ENCODE results near the gene SIK2. TPM values are rescaled to one million over a fixed set of nuclear protein-coding genes. Genes with fewer than 3 reads are reported as not detected.

Gene SIK2
- 16.0 and 23.8 TPM in 2 replicates for total RNA-seq

GRCh38 chr11:111601979-111602864, at the start of gene SIK2:
Gene SIK2 (plus strand): TSS chr11:111602449. CDS start chr11:111602564, 115 bp downstream.

GRCh38 chr11:111765984-111766833, 164.0 kb downstream of the SIK2 start, which contains the start of gene PPP2R1B:
Gene PPP2R1B (minus strand): TSS chr11:111766389. CDS start chr11:111766361, 28 bp downstream.

Other genes with a start within 250 kb of the SIK2 start
- not detected in 2 replicates for gene POU2AF1, start 223.2 kb upstream of the SIK2 start, total RNA-seq
- gene BTG4, start 90.1 kb upstream of the SIK2 start, total RNA-seq = not detected in 2 replicates
- gene HOATZ, start 87.7 kb upstream of the SIK2 start, total RNA-seq = not detected in 2 replicates
- gene LAYN, start 61.7 kb upstream of the SIK2 start, total RNA-seq = 48.9 and 93.9 TPM in 2 replicates
- gene PPP2R1B, start 163.9 kb downstream of the SIK2 start, total RNA-seq = 42.2 and 48.9 TPM in 2 replicates